Measurements from ENCODE around the gene ITGB3BP.

- TF ChIP-seq DNMT1 (CRISPR knock-in tag; IDR thresholded peaks at IDR 0.05) (no peak), CREB1 (IDR thresholded peaks at IDR 0.05) (no peak), CREB1 (CRISPR knock-in tag; IDR thresholded peaks at IDR 0.05) (no peak)
These were observed 99.4 kb downstream of the ITGB3BP start for GRCh38 chr1:63423649-63424048.
